ENCODE measurements around the gene REXO5.
A peak's percentile ranks its signal among the peaks of the same experiment; 100 is the strongest.

REXO5 gene

GRCh38 chr16:20798364-20798763 lies 8.0 kb upstream of the REXO5 start:
- no peak overlapping the region for H3K4me3 ChIP-seq (ENCODE audit: low read depth, low read length, poor library complexity, severe bottlenecking)
- H3K4me1 ChIP-seq (ENCODE audit: insufficient read depth, low read length, severe bottlenecking): no peaks in the 10 kb centered on the region
- H3K79me2 ChIP-seq (ENCODE audit: insufficient read depth, low read length): no peaks in the 10 kb centered on the region
- H3K27ac ChIP-seq (ENCODE audit: low read depth, low read length, poor library complexity, severe bottlenecking): no peak overlapping the region
- no peak overlapping the region for H3K9ac ChIP-seq (ENCODE audit: low read length)
- H3F3A ChIP-seq (ENCODE audit: insufficient read depth, low read length): no peaks in the 10 kb centered on the region
- H2AFZ ChIP-seq (ENCODE audit: low read length): no peak overlapping the region
- H4K20me1 ChIP-seq (ENCODE audit: insufficient read depth, low read length): no peaks in the 10 kb centered on the region
- H3K27me3 ChIP-seq (ENCODE audit: insufficient read depth, low read length): no peaks in the 10 kb centered on the region
- H3K36me3 ChIP-seq (ENCODE audit: insufficient read depth, low read length): peaks cover 31% of the 10 kb centered on the region
- no peaks in the 10 kb centered on the region for H3K9me2 ChIP-seq (ENCODE audit: low read depth, low read length)
- no peaks in the 10 kb centered on the region for H3K9me3 ChIP-seq (ENCODE audit: low read length)
- H3K4me2 ChIP-seq (ENCODE audit: low read length): no peak overlapping the region
- TF ChIP-seq EZH2 (IDR thresholded peaks at IDR 0.05; ENCODE audit: borderline replicate concordance, low read length): no peak

GRCh38 chr16:20799599-20799998 lies 6.7 kb upstream of the REXO5 start:
- Histone ChIP-seq H3K9me2 (ENCODE audit: low read depth, low read length) (no peaks in the 10 kb centered on the region), H2AFZ (ENCODE audit: low read length) (no peak overlapping the region), H3K36me3 (ENCODE audit: insufficient read depth, low read length) (peaks cover 31% of the 10 kb centered on the region), H3K27ac (ENCODE audit: low read depth, low read length, poor library complexity, severe bottlenecking) (no peak overlapping the region), H4K20me1 (ENCODE audit: insufficient read depth, low read length) (no peaks in the 10 kb centered on the region), H3K27me3 (ENCODE audit: insufficient read depth, low read length) (no peaks in the 10 kb centered on the region), H3K9ac (ENCODE audit: low read length) (no peak overlapping the region), H3F3A (ENCODE audit: insufficient read depth, low read length) (no peaks in the 10 kb centered on the region), H3K4me3 (ENCODE audit: low read depth, low read length, poor library complexity, severe bottlenecking) (no peak overlapping the region), H3K9me3 (ENCODE audit: low read length) (no peaks in the 10 kb centered on the region), H3K4me1 (ENCODE audit: insufficient read depth, low read length, severe bottlenecking) (no peaks in the 10 kb centered on the region), H3K79me2 (ENCODE audit: insufficient read depth, low read length) (no peaks in the 10 kb centered on the region), H3K4me2 (ENCODE audit: low read length) (no peak overlapping the region)
- TF ChIP-seq EZH2 (IDR thresholded peaks at IDR 0.05; ENCODE audit: borderline replicate concordance, low read length) (no peak), CTCF (IDR thresholded peaks at IDR 0.05; ENCODE audit: low read length) (peak; percentile 44)

DNA sequence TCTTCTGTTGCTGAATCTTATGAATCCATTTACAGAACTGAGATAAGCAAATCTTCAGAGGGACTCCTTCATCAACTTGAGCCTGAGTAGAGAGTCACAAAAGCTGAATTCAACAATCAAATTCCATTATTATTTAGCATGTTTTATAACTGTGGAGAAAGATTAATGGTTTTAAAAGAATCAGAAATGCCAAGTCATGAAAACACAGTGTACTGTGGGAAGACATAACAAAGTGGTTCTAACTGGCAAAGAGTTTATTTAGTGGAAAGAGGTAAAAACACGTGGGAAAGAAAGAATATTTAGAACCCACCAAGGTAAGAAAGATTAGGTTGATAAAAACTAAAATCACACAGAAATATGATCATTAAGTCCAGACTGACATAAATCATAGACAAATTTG lies 5.0 kb upstream of the REXO5 start:
- no peak overlapping the region for H2AFZ ChIP-seq (ENCODE audit: low read length)
- no peaks in the 10 kb centered on the region for H3K79me2 ChIP-seq (ENCODE audit: insufficient read depth, low read length)
- H3K36me3 ChIP-seq (ENCODE audit: insufficient read depth, low read length): peaks cover 31% of the 10 kb centered on the region
- H3K27me3 ChIP-seq (ENCODE audit: insufficient read depth, low read length): no peaks in the 10 kb centered on the region
- no peaks in the 10 kb centered on the region for H4K20me1 ChIP-seq (ENCODE audit: insufficient read depth, low read length)
- peaks cover 10% of the 10 kb centered on the region for H3K4me1 ChIP-seq (ENCODE audit: insufficient read depth, low read length, severe bottlenecking)
- no peaks in the 10 kb centered on the region for H3F3A ChIP-seq (ENCODE audit: insufficient read depth, low read length)
- no peaks in the 10 kb centered on the region for H3K9me2 ChIP-seq (ENCODE audit: low read depth, low read length)
- H3K9me3 ChIP-seq (ENCODE audit: low read length): no peaks in the 10 kb centered on the region
- no peak overlapping the region for H3K4me3 ChIP-seq (ENCODE audit: low read depth, low read length, poor library complexity, severe bottlenecking)
- H3K4me2 ChIP-seq (ENCODE audit: low read length): no peak overlapping the region
- H3K27ac ChIP-seq (ENCODE audit: low read depth, low read length, poor library complexity, severe bottlenecking): no peak overlapping the region
- TF ChIP-seq EZH2 (IDR thresholded peaks at IDR 0.05; ENCODE audit: borderline replicate concordance, low read length): no peak
- no peak for TF ChIP-seq CTCF (IDR thresholded peaks at IDR 0.05; ENCODE audit: low read length)
- no peak overlapping the region for H3K9ac ChIP-seq (ENCODE audit: low read length)

DNA sequence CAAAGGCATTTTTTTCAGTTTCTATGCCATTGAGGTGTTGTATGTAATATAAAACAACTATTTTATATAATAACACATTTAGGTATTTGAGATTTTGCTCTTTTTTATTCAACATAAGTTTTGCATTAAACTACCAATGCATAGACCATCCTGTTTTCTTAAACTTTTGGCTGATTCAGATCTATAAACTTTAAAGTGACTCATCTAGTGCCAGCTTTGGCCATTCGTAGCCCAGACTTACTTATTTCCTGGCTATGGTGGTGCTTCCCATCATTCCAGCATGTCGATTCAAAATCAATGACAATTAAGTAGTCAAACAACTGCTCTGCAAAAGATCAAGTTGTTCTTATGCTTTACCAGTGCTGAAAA lies 3.2 kb upstream of the REXO5 start:
- TF ChIP-seq CTCF (IDR thresholded peaks at IDR 0.05; ENCODE audit: low read length): no peak
- no peak for TF ChIP-seq EZH2 (IDR thresholded peaks at IDR 0.05; ENCODE audit: borderline replicate concordance, low read length)

More for the DNA sequence above, 3.2 kb upstream of the REXO5 start:
- no peak overlapping the region for H3K9ac ChIP-seq (ENCODE audit: low read length)
- H3K4me3 ChIP-seq (ENCODE audit: low read depth, low read length, poor library complexity, severe bottlenecking): no peak overlapping the region
- no peaks in the 10 kb centered on the region for H3K9me2 ChIP-seq (ENCODE audit: low read depth, low read length)
- H3K27me3 ChIP-seq (ENCODE audit: insufficient read depth, low read length): no peaks in the 10 kb centered on the region
- H3K79me2 ChIP-seq (ENCODE audit: insufficient read depth, low read length): no peaks in the 10 kb centered on the region
- no peak overlapping the region for H3K27ac ChIP-seq (ENCODE audit: low read depth, low read length, poor library complexity, severe bottlenecking)
- no peak overlapping the region for H3K4me2 ChIP-seq (ENCODE audit: low read length)
- H2AFZ ChIP-seq (ENCODE audit: low read length): no peak overlapping the region
- no peaks in the 10 kb centered on the region for H3F3A ChIP-seq (ENCODE audit: insufficient read depth, low read length)
- H3K36me3 ChIP-seq (ENCODE audit: insufficient read depth, low read length): peaks cover 24% of the 10 kb centered on the region
- peaks cover 18% of the 10 kb centered on the region for H3K4me1 ChIP-seq (ENCODE audit: insufficient read depth, low read length, severe bottlenecking)
- H3K9me3 ChIP-seq (ENCODE audit: low read length): no peaks in the 10 kb centered on the region
- no peaks in the 10 kb centered on the region for H4K20me1 ChIP-seq (ENCODE audit: insufficient read depth, low read length)
